DOHH2 (cell line): ENCODE measurements around the gene PCSK5.

Experiments
- EZH2phosphoT487 ChIP-seq: fragments of 200-600 bp; sonication (generic); IDR thresholded peaks from 2 replicates; pipeline ENCODE4 v1.6.1; 2017; ENCODE audit warnings: borderline replicate concordance, mild to moderate bottlenecking, antibody characterized with exemption, low read length, moderate library complexity, mixed read lengths
- TF ChIP-seq, protein P1 (sequence below): fragments of 200-600 bp; sonication (generic); IDR thresholded peaks from one replicate; pipeline ENCODE4 v1.5.1; 2014; ENCODE audit warnings: antibody characterized with exemption, mild to moderate bottlenecking, low read depth, low read length; ENCODE audit not compliant: poor library complexity, severe bottlenecking

DNA sequence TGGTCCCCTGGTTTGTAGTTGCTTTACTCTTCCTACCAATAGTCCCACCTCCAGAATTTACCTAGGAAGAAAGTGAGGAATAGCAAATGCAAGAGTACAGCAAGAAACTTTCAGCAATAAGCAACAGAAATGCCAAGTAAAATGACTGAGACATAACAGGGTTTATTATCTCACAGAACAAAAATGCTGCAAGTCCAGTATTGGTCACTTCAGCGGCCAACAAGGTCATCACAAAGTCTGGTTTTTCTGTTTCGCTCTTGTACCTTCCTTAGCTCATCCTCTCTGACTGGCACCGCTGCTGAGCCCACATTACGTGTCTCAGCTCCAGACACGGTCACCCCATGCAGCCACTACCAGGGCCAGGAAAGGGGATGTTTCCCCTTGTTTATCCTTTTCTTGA lies 421.1 kb downstream of the PCSK5 start:
- TF ChIP-seq, protein P1, sequence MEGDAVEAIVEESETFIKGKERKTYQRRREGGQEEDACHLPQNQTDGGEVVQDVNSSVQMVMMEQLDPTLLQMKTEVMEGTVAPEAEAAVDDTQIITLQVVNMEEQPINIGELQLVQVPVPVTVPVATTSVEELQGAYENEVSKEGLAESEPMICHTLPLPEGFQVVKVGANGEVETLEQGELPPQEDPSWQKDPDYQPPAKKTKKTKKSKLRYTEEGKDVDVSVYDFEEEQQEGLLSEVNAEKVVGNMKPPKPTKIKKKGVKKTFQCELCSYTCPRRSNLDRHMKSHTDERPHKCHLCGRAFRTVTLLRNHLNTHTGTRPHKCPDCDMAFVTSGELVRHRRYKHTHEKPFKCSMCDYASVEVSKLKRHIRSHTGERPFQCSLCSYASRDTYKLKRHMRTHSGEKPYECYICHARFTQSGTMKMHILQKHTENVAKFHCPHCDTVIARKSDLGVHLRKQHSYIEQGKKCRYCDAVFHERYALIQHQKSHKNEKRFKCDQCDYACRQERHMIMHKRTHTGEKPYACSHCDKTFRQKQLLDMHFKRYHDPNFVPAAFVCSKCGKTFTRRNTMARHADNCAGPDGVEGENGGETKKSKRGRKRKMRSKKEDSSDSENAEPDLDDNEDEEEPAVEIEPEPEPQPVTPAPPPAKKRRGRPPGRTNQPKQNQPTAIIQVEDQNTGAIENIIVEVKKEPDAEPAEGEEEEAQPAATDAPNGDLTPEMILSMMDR: no peak
- no peak for TF ChIP-seq EZH2phosphoT487
